Epithelial cell of proximal tubule (primary cell): ENCODE data around the gene ATP8A2. TPM values are rescaled to one million over a fixed set of nuclear protein-coding genes. Genes with fewer than 3 reads are reported as not detected.

ENCODE experiments used
- DNase-seq: peaks from one replicate; pipeline ENCODE4 v3.0.0-alpha.2; 2011; ENCODE audit warnings: low read depth
- H3K4me3 ChIP-seq: 2 replicates; pipeline ENCODE4 v1.5.1; 2011; ENCODE audit warnings: low read depth, mild to moderate bottlenecking, low read length
- total RNA-seq: library from RNA; depleted of rRNA; stranded (reverse); fragments of >200 nt; gene quantifications from 2 replicates; pipeline ENCODE4 v1.2.3, GENCODE V29; 2015
- TF ChIP-seq, protein P1 (sequence below): conservative IDR thresholded peaks from 2 replicates; pipeline ENCODE4 v1.5.1; 2012; ENCODE audit warnings: low read depth, mild to moderate bottlenecking, low read length

Gene ATP8A2
- total RNA-seq, 1 donor from 2014 or later, result 2.2 TPM

DNA sequence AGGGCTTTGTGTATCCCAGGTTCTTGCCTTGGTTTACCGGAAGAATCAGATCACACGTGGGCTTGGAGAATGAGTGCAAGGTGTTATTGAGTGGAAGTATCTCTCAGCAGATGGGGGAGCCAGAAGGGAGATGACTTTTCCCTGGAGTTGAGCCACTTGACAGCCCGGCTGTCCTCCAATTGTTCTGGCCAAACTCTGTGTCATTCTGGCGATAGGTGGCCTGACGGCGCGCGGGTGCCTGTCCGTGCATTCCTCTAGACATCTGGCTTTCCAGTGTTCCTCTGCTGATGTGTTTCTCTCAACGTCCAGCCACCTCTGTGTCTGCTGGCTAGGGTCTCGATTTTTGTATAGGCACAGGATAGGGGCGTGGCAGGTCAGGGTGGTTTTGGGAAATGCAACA is 498.2 kb downstream of the ATP8A2 start:
- no peak for DNase-seq
- TF ChIP-seq, protein P1, sequence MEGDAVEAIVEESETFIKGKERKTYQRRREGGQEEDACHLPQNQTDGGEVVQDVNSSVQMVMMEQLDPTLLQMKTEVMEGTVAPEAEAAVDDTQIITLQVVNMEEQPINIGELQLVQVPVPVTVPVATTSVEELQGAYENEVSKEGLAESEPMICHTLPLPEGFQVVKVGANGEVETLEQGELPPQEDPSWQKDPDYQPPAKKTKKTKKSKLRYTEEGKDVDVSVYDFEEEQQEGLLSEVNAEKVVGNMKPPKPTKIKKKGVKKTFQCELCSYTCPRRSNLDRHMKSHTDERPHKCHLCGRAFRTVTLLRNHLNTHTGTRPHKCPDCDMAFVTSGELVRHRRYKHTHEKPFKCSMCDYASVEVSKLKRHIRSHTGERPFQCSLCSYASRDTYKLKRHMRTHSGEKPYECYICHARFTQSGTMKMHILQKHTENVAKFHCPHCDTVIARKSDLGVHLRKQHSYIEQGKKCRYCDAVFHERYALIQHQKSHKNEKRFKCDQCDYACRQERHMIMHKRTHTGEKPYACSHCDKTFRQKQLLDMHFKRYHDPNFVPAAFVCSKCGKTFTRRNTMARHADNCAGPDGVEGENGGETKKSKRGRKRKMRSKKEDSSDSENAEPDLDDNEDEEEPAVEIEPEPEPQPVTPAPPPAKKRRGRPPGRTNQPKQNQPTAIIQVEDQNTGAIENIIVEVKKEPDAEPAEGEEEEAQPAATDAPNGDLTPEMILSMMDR, result no peak
- no peak overlapping the region for H3K4me3 ChIP-seq

GRCh38 chr13:25871389-25872125 is 499.8 kb downstream of the ATP8A2 start:
- TF ChIP-seq, protein P1, result no peak
- no peak overlapping the region for H3K4me3 ChIP-seq
- DNase-seq, result no peak

GRCh38 chr13:25872481-25873241 is 500.9 kb downstream of the ATP8A2 start:
- DNase-seq, result no peak
- no peak overlapping the region for H3K4me3 ChIP-seq
- TF ChIP-seq, protein P1, result no peak

GRCh38 chr13:25873242-25873612 is 501.5 kb downstream of the ATP8A2 start:
- H3K4me3 ChIP-seq, result no peak overlapping the region
- TF ChIP-seq, protein P1, result no peak
- no peak for DNase-seq

GRCh38 chr13:25874064-25874737 is 502.4 kb downstream of the ATP8A2 start:
- TF ChIP-seq, protein P1, result no peak
- no peak overlapping the region for H3K4me3 ChIP-seq
- no peak for DNase-seq

- DNase-seq, result no peak
- H3K4me3 ChIP-seq, result no peak overlapping the region
- TF ChIP-seq, protein P1, result no peak
These were observed 503.1 kb downstream of the ATP8A2 start for GRCh38 chr13:25874907-25875306.
